RCC 7860 (cell line): Measurements from ENCODE around the gene GSTM2.
A peak's percentile ranks its signal among the peaks of the same experiment; 100 is the strongest.

ENCODE experiments used
- DNase-seq: peaks from one replicate; pipeline ENCODE4 v3.0.0-alpha.2; 2015; ENCODE audit warnings: low spot score
- FAIRE-seq: peaks from 2 replicates; lab custom pipeline; 2012; peaks lifted over from hg19 to GRCh38; lab: Jason Lieb, UNC

Gene GSTM2

DNA sequence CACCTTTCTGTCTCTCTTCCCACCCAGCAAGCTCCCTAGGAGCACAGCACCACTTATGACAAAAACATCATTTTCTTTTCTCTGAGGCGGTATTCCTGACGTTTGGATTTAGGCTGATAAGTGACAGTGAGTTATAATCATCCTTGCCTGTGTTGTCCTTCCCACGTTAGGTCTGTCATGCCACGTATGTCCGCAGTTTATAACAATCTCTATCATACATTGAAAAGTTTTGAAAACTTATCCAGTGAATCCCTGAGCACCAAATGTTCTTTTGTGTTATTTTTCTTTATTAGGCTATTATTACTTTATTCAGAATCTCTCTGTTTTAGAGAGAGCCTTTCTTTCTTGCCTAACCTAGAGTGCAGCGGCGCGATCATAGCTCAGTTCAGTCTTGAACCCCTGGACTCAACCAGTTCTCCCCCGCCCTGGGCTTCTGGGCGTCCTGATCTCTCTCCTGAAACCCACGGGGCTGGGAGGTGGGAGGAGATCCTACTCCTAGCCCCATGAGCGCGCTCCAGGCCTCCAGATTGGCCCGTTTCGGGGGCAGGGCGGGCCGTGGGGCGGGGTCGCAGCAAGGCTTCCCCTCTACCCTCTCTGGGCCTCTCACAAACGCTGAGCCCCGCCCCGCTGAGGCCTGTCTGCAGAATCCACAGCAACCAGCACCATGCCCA is at the start of gene GSTM2:
TSS of gene GSTM2 (plus strand) at position 606 of the 671 bp plus-strand sequence. CDS start at position 665, 59 bp downstream.
- no peak for FAIRE-seq
- DNase-seq = no peak

DNA sequence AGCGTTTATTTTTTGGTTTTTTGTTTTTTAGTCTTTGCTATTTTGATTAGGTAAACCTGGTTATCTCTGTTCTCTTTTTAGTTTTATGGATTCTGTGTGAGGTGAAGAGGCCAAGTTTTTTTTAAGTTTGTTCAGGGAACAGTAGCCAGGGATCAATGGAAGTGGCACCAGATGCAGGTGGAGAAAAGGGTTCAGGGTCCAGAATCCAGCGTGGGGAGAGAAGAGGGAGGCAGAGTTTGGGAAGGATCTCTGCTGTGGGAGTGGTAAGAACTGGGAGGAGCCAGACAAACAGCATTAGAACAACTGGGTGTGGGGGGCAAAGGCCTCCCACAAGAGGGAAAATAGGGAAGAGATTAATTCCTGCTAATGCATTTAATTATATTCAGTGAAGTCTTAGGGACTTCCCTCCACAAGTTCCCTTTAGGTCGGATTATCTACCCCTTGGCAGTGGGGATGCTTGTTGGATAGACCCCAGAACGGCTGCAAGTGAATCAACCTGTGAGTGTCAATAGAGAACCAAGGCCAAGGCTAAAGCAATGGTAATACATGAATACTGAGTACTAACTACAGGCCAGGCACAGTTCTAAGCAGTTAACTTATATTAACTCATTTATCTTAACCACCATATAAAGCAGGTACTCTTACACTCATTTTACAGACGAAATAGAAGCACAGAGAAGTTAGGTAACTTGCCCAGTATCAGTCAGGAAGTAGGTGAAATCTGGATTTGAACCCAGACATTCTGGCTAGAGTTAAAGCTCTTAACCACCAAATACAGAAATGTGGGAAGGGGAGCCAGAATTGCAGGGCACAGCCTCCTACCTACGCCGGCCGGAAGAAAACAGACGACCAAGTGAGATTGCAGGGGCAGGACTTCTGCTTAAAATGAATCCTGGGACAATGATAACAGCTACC is 48.9 kb upstream of the GSTM2 start:
- FAIRE-seq (no peak), DNase-seq (no peak)

DNA sequence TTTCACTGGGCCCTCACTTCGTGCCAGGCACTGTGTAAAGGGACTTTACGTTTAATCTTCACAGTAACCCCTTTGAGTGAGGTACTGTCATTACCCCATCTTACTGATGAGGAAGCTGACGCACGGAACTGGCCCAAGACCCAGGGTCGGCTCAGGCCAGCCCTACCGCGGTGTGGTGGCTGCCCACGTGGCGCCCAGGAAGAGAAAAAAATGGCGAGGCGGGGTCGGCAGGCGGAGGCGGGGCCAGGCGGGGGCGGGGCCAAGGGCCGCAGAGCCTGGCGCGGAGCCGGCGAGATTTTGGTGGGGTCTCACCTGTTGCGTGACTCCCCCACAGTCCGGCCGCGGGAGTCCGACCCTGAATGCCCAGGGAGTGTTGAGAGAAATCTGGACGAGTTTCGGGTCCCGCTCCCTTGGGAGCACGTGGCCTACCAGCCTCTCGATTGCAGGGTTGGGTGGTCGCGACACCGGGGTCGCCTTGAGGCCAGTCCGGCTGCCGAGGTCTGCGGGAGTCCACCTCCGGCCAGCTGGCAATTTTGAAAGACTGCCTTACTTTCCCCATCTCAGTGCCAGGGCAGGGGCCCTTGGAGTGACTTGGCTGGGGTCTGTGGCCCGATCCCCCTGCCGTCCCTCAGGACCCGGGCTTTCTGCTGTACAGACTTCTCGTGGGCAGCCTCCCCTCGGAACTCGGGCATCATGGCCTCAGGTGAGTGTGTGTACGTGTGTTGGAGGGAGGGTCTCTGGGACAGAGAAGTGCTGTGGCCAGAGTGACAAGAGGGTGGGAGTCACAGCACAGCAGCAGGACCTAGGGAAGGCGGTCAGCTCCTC is 48.1 kb upstream of the GSTM2 start, which contains the start of the genes AMPD2 and GNAT2:
TSS of gene AMPD2 (plus strand) at position 262 of the 825 bp plus-strand sequence. CDS start 1,339 bp downstream, outside the sequence.
TSS of gene GNAT2 (minus strand) at position 41 of the 825 bp plus-strand sequence. CDS start 6,746 bp downstream, outside the sequence.
- FAIRE-seq = no peak
- DNase-seq = peak; percentile 80

DNA sequence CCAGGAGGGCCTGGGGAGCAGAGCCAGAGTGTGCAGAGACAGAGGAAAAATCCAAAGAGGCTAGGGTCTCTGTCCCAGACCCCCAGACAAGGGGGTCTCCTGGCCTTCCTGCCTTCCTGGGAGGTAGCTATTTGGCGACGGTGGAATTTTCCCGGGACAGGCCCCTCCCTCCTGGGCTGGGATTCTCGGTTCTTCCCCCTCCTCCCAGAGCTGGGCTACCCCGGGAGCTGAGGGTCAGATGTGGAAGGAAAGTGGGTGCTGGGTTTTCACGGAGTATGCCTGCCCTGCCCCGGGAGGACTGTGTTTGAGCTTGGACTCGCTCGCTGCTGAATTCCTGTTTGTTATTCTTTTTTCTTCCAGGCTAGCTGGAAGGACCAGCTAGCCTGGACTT is 47.5 kb upstream of the GSTM2 start:
- DNase-seq (peak; percentile 50), FAIRE-seq (no peak)

DNA sequence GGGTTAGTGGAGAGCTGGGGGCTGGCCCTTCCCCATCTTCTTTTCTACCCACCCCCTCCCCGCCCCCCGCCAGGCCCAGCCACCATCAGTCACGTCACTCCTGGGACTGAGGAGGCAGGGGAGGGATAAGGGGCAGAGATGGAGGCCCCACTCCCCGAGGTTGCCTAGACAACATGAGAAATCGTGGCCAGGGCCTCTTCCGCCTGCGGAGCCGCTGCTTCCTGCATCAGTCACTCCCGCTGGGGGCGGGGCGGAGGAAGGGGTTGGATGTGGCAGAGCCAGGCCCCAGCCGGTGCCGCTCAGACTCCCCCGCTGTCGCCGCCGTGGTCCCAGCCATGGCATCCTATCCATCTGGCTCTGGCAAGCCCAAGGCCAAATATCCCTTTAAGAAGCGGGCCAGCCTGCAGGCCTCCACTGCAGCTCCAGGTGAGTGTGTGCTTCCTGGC is 47.0 kb upstream of the GSTM2 start:
- peak; percentile 93 for DNase-seq
- FAIRE-seq = no peak

DNA sequence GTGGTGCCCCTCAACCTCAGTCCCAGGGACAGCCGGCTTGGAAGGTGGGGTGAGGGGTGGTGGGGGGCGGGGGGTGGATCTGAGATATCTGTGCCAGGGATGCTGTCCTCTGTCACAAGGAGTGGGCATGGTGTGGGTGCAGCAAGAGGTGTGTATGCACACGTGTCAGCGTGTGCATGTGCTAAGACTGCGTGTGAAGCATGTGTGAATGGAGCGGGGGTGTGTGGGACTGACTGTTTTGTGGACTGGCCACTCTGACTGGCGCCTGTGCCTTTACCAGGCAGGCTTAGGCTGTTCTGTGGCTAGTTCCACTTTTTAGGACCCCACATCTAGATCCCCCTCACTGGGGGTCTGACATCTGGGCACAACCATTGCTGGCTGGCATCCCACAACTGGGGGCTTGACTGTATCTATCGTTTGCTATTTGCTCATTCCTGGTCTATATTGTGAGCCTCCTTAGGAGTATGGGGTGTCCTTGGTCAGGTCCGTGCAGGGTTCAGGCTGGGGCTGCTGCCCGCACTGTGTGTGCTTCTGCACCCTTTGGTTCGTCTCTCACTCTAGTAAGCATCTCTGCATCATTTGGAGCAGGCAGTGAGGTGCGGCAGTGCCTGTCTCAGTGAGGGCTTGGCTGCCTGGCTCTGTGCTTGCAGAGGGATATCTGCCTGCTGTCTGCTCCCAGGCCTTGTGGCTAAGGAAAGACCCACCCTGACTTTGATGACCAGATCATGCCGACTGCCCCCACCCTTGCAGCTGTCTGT is 46.3 kb upstream of the GSTM2 start:
- FAIRE-seq (no peak), DNase-seq (no peak)

DNA sequence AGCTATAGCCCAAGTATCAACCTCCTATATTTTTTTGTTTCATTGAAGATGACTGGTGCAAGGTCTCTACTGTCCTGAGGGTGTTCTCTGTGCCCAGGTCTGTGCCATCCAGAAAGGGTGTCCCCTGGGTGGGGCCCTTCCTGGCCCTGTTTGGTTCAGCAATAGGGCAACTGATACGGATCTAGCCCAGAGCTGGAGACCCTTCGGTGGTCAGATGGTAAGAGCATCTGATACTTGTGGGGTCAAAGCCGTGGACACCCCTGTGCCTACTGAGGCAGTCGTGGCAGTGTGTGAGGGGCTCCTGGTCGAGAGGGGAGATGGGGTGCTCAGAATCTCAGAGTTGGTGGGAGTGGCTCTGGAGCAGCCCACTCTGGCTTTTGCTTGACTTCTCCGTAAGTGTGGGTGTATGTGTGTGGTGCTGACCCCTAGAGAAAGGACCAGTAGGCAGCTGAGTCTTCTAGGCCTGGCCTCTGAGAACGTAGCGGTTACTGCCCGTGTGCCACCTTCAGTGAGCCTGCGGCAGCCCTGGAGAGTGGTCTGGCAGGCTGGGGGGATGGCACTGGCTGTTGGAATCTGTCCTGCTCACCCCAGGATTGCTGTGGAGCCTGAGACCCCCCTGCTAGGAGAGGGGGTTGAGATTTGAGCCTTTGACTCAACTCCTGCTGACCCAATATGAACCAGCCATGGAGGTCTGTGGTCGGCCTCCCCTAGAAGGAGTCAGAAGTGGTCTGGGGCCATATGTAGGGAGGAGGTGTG is 45.5 kb upstream of the GSTM2 start:
- DNase-seq = no peak
- no peak for FAIRE-seq

DNA sequence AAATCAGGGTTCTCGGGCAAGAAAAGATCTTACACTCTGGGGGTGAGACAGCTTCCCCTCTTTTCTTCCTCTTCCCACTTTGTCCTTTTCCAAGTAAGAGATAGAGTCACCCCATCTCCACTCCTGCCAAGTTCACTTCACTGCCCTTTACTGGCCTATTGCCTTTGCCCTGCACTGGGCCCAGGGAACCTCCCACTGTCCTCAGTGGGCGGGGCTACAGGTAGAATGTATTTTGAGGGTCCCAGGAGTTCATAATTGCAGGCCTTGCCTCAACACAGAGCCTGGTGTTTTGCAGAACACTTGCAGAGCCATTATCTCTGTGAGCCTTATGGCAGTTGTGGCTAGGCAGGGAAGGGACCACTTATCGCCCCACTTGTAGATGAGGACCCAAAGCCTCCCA is 45.0 kb upstream of the GSTM2 start:
- DNase-seq = no peak

DNA sequence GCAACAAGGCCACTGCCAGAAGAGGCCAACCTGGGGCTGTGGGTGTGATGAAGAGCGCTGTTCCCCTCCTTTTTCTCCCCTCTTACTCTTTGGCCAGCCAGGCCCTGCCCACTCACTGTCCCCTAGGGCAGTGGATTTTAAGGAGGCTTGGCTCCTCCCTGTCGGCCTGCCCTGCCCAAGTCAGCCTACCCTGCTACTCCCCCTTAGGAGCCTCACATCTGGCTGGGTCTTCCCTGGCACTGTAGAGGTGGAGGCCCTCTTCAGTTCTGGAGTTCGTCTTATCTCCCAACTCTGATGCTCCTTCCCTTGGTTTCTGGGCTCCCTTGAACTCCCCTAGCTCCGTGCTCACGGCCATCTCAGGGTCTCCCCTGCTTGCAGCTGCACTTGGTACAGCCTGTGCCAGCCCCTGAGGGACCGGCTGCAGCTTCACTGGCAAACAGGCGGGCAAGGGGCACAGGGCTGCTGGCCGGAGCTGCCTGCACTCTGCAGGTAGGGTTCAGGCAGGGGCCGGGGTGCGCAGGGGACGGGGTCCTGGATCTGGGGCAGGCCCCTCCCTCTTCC is 44.2 kb upstream of the GSTM2 start:
- no peak for DNase-seq
- no peak for FAIRE-seq

More for the DNA sequence above, 45.0 kb upstream of the GSTM2 start:
- FAIRE-seq = no peak

DNA sequence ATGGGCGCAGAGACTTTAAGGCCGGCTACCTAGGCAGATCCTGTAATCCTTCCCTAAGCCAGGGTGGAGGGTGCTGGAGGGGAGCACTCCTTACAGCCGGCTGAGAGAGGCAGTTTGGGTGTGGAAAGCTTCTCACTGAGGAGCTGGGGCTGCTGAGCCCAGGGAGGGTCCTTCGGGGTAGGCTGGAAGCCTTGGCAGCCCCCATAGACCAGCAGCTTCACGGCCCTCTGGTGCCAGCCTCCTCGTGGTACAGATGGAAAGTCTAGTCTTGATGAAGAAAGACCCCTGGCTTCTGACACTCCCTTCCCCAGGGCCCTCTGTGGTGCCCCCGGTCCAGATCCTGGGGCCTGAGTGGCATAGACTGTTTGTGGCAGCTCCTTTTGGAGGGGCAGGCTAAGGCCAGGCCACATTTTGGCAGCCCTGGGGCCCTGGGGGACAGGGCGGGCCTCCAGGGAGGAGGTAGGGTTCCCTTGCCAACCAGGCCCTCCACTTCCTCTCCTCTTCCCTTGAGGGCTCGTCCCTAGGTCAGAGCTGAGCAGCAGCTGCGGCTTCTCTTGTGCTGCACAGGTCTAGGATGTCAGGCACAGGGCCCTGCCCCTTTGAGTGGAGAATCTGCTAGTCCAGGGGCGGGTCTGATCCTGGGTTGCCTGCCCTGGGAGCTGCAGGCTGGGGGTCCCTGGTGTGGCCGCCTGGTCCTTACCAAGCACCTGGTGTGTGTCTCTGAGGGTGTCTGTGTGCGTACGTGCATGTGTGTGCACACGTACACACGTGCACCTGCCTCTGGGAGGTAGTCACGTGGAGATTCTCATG is 43.5 kb upstream of the GSTM2 start:
- DNase-seq (no peak), FAIRE-seq (no peak)

DNA sequence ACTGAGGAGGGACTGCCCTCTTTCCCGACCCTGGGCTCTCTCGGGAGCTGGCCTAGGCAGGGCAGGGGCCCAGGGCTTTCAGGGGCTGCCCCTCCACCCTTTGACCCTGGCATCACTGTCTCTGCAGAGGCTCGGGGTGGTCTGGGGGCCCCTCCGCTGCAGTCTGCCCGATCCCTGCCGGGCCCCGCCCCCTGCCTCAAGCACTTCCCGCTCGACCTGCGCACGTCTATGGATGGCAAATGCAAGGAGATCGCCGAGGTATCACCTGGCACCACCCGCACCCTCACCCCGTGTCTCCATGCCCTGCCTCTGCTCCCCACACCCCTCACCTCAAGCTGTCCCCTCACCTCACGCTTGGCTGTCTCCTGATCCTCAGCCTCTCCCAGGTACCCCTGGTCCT is 42.7 kb upstream of the GSTM2 start:
- DNase-seq = no peak
- FAIRE-seq = no peak

DNA sequence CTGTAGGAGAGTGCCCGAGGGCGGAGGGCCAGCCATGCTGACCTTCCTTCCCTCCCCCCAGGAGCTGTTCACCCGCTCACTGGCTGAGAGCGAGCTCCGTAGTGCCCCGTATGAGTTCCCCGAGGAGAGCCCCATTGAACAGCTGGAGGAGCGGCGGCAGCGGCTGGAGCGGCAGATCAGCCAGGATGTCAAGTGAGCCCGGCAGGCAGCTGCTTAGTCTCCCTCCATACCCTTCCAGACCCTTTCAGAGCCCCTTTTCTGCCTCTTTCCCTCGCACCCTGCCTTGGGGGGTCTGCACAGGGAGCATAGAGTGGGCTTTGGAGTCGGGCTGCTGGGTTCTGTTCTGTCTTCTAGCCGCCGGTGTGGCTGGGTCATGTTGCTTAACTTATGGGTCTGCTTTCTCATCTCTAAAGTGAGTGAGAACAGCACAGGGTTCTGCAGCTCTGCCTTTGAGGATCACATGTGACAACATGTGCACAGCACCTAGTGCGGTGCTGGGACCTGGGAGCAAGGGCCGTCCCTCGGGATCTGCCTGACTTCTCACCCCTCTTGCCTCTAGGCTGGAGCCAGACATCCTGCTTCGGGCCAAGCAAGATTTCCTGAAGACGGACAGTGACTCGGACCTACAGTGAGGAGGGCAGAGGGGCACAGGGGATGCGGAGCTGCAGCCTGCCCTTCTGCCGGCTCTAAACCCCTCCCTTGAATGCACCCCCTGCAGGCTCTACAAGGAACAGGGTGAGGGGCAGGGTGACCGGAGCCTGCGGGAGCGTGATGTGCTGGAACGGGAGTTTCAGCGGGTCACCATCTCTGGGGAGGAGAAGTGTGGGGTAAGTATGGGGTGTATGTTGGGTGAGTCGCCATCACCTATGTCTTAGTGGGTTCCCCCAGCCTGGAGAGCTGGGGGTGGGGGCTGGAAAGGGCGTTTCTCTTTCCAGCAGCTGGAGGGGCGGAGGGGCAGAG is 42.0 kb upstream of the GSTM2 start:
- DNase-seq = no peak
- FAIRE-seq = no peak

DNA sequence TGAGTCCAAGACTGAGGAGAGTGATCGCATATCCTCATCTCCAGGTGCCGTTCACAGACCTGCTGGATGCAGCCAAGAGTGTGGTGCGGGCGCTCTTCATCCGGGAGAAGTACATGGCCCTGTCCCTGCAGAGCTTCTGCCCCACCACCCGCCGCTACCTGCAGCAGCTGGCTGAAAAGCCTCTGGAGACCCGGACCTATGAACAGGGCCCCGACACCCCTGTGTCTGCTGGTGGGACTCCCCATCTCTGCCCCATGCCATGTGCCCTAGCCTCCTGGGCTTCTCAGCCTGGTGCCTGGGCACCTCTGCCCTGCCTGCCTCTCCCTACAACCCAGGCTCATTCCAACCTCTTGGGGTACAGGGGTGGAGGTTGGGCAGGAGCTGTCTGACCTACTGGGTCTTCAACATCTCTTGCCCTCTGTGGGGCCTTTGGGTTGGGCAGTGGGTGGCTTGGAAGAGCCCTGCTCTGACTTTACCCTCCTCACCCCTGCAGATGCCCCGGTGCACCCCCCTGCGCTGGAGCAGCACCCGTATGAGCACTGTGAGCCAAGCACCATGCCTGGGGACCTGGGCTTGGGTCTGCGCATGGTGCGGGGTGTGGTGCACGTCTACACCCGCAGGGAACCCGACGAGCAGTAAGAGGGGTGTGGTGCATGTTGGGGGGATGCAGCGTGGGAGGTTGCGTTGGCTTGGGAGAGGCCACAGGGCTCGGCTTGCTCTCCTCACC is 41.0 kb upstream of the GSTM2 start:
- DNase-seq (no peak), FAIRE-seq (no peak)

DNA sequence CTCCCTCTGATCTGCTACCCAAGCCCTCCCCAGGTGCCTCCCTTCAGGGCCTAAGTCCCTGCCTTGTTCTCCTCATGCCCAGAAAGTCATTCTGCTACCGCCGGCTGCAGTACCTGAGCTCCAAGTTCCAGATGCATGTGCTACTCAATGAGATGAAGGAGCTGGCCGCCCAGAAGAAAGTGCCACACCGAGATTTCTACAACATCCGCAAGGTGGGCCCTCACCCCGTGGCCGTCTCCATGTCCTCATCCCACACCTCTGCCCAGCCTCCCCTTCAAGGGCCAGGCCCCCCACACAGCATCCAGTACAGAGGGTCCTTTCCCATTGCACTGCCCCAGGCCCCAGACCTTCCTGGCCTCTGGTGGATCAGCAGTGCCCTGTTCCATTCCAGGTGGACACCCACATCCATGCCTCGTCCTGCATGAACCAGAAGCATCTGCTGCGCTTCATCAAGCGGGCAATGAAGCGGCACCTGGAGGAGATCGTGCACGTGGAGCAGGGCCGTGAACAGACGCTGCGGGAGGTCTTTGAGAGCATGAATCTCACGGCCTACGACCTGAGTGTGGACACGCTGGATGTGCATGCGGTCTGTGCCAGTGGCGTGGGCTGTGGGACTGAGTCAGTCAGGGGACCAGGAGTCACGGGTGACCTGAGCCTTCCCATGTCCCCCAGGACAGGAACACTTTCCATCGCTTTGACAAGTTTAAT is 40.0 kb upstream of the GSTM2 start:
- FAIRE-seq = no peak

DNA sequence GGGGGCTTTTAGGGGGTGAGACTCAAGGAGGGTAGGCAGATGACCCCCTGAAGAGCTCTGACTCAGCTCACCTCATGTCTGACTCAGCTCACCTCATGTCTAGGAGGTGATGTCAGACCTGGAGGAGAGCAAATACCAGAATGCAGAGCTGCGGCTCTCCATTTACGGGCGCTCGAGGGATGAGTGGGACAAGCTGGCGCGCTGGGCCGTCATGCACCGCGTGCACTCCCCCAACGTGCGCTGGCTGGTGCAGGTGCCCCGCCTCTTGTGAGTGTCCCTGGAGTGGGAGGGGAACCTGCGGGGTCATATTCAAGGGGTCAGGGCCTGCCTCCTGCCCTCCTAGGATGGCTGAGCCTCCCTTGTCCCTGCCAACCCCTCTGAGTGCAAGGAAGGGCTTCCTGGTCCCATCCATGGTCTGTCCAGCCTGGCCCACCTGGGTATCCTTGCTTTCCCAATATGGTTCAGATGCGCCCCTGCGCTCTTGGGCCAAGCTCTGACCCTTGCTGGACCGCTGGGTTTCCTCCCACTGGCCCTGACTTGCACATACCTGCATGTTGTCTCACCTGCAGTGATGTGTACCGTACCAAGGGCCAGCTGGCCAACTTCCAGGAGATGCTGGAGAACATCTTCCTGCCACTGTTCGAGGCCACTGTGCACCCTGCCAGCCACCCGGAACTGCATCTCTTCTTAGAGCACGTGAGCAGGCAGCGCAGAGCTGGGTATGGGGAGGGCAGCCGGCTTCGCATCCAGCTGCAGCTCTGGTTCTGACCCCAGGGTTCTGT is 39.1 kb upstream of the GSTM2 start:
- peak; percentile 99 for DNase-seq
- peak; percentile 95 for FAIRE-seq

More for the DNA sequence above, 40.0 kb upstream of the GSTM2 start:
- DNase-seq = peak; percentile 97
